Osteoblast (primary cell): ENCODE measurements around the gene DNAH17. TPM values are rescaled to one million over a fixed set of nuclear protein-coding genes. Genes with fewer than 3 reads are reported as not detected.

Experiments used
- DNase-seq: peaks from one replicate; pipeline ENCODE4 v3.0.0; 2011; ENCODE audit warnings: low spot score, mixed read lengths; ENCODE audit not compliant: insufficient read length; ENCODE audit errors: missing footprints
- H2AFZ ChIP-seq: 2 replicates; pipeline ENCODE4 v1.6.0; 2011; ENCODE audit warnings: mild to moderate bottlenecking, low read length
- H3K27ac ChIP-seq: 2 replicates; pipeline ENCODE4 v1.5.1; 2011; ENCODE audit warnings: mild to moderate bottlenecking, low read depth, low read length, moderate library complexity
- H3K27me3 ChIP-seq: 2 replicates; pipeline ENCODE4 v1.6.0; 2012; ENCODE audit warnings: mild to moderate bottlenecking, control low read depth, inconsistent platforms, low read length, moderate library complexity; ENCODE audit not compliant: insufficient read depth
- H3K36me3 ChIP-seq: 2 replicates; pipeline ENCODE4 v1.5.1; 2011; ENCODE audit warnings: mild to moderate bottlenecking, low read length, control low read depth, moderate library complexity; ENCODE audit not compliant: insufficient read depth
- H3K4me1 ChIP-seq: 2 replicates; pipeline ENCODE4 v1.5.1; 2011; ENCODE audit warnings: mild to moderate bottlenecking, low read length, control low read depth, moderate library complexity; ENCODE audit not compliant: insufficient read depth
- H3K4me2 ChIP-seq: 2 replicates; pipeline ENCODE4 v1.6.0; 2011; ENCODE audit warnings: mild to moderate bottlenecking, low read length; ENCODE audit not compliant: insufficient read depth
- H3K4me3 ChIP-seq: fragments of 200-600 bp; sonication (generic); 3 replicates; pipeline ENCODE4 v1.5.1; 2012; ENCODE audit warnings: mild to moderate bottlenecking, low read length, inconsistent platforms; ENCODE audit not compliant: insufficient read depth
- H3K79me2 ChIP-seq: 2 replicates; pipeline ENCODE4 v1.6.0; 2012; ENCODE audit warnings: mild to moderate bottlenecking, low read length, control low read depth, inconsistent platforms; ENCODE audit not compliant: insufficient read depth
- H3K9me3 ChIP-seq: 2 replicates; pipeline ENCODE4 v1.5.1; 2011; ENCODE audit warnings: low read depth, low read length, control low read depth
- H4K20me1 ChIP-seq: 2 replicates; pipeline ENCODE4 v1.6.0; 2012; ENCODE audit warnings: mild to moderate bottlenecking, low read length, control low read depth; ENCODE audit not compliant: insufficient read depth
- CTCF ChIP-seq: IDR thresholded peaks from 2 replicates; pipeline ENCODE4 v1.5.1; 2011; ENCODE audit warnings: mild to moderate bottlenecking, low read depth, low read length, moderate library complexity; ENCODE audit errors: extremely low read depth
- total RNA-seq: library from RNA; depleted of rRNA; stranded (reverse); fragments of >200 nt; gene quantifications from 2 replicates; pipeline ENCODE4 v1.2.3, GENCODE V29; 2012

The DNAH17 gene
- total RNA-seq, 1 donor, result under 0.01 TPM

GRCh38 chr17:78497115-78497540 lies 80.1 kb downstream of the DNAH17 start:
- Histone ChIP-seq H3K36me3 (no peaks in the 10 kb centered on the region), H3K27me3 (peaks cover 8% of the 10 kb centered on the region), H3K27ac (no peak overlapping the region), H3K79me2 (no peaks in the 10 kb centered on the region), H4K20me1 (no peaks in the 10 kb centered on the region), H3K4me2 (no peak overlapping the region), H3K9me3 (no peaks in the 10 kb centered on the region), H3K4me3 (no peak overlapping the region), H2AFZ (no peak overlapping the region), H3K4me1 (no peaks in the 10 kb centered on the region)
- TF ChIP-seq CTCF, result peak; percentile 80
- DNase-seq, result peak; percentile 98

GRCh38 chr17:78496311-78496710 lies 80.9 kb downstream of the DNAH17 start:
- Histone ChIP-seq H3K36me3 (no peaks in the 10 kb centered on the region), H3K27ac (no peak overlapping the region), H3K79me2 (no peaks in the 10 kb centered on the region), H2AFZ (no peak overlapping the region), H3K9me3 (no peaks in the 10 kb centered on the region), H3K27me3 (peaks cover 4% of the 10 kb centered on the region), H4K20me1 (no peaks in the 10 kb centered on the region), H3K4me1 (no peaks in the 10 kb centered on the region), H3K4me2 (no peak overlapping the region), H3K4me3 (no peak overlapping the region)
- no peak for TF ChIP-seq CTCF
- peak; percentile 58 for DNase-seq

- TF ChIP-seq CTCF, result no peak
- H3K4me3 ChIP-seq, result no peak overlapping the region
- no peaks in the 10 kb centered on the region for H4K20me1 ChIP-seq
- peaks cover 4% of the 10 kb centered on the region for H3K27me3 ChIP-seq
- no peak overlapping the region for H3K27ac ChIP-seq
- no peak overlapping the region for H2AFZ ChIP-seq
- no peaks in the 10 kb centered on the region for H3K4me1 ChIP-seq
- H3K9me3 ChIP-seq, result no peaks in the 10 kb centered on the region
- no peaks in the 10 kb centered on the region for H3K79me2 ChIP-seq
- no peak overlapping the region for H3K4me2 ChIP-seq
- DNase-seq, result peak; percentile 58
- H3K36me3 ChIP-seq, result no peaks in the 10 kb centered on the region
Observed at GRCh38 chr17:78495634-78496033, 81.6 kb downstream of the DNAH17 start.

- no peak for TF ChIP-seq CTCF
- Histone ChIP-seq H3K27me3 (peaks cover 4% of the 10 kb centered on the region), H3K4me3 (no peak overlapping the region), H3K4me2 (no peak overlapping the region), H3K4me1 (no peaks in the 10 kb centered on the region), H3K79me2 (no peaks in the 10 kb centered on the region), H4K20me1 (no peaks in the 10 kb centered on the region), H3K36me3 (no peaks in the 10 kb centered on the region), H3K27ac (no peak overlapping the region), H3K9me3 (no peaks in the 10 kb centered on the region), H2AFZ (no peak overlapping the region)
- DNase-seq, result peak; percentile 46
Observed at GRCh38 chr17:78494696-78495330, 82.4 kb downstream of the DNAH17 start.
